Measurements from ENCODE around the gene IER3. TPM values are rescaled to one million over a fixed set of nuclear protein-coding genes. Genes with fewer than 3 reads are reported as not detected.

Gene IER3, protein sequence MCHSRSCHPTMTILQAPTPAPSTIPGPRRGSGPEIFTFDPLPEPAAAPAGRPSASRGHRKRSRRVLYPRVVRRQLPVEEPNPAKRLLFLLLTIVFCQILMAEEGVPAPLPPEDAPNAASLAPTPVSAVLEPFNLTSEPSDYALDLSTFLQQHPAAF
- polyA plus RNA-seq (2013, experiment 1 of 2) = 11.0 TPM
- polyA plus RNA-seq (2013, experiment 2 of 2) = 10.9 TPM

DNA sequence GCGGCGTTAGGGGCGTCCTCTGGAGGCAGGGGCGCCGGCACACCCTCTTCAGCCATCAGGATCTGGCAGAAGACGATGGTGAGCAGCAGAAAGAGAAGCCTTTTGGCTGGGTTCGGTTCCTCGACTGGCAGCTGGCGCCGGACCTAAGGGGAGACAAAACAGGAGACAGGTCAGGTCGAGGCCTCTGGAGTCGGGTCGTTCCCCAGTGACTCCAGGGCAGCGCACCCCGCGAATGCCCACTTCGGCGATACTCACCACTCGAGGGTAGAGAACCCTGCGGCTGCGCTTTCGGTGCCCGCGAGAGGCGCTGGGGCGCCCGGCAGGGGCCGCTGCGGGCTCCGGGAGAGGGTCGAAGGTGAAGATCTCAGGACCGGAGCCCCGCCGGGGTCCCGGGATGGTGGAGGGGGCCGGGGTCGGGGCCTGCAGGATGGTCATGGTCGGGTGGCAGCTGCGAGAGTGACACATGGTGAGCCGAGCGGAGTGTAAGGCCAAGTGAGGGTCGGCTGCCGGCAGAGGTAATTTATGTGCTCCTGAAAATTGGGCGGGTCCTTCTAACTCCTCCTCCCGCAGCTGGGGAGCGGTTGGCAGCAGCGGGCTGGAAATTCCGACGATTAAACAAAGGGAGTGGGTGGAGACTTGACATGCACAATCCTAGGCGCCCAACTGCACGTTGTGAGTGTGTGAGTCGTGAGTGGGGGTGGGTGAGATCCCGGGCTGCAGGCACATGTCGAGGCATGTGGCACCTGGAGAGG is at the start of gene IER3:
TSS of gene IER3 (minus strand) at position 494 of the 752 bp plus-strand sequence. CDS start at position 465, 29 bp downstream.
- H3K9ac ChIP-seq (ENCODE audit: low read depth, low read length, poor library complexity) = peak within 1 kb of the TSS; percentile 68
- H3K27ac ChIP-seq (replicated peaks; ENCODE audit: low read length) = no peak within 1 kb of the TSS
- peak within 1 kb of the TSS; percentile 80 for H2AFZ ChIP-seq (ENCODE audit: low read length)

DNA sequence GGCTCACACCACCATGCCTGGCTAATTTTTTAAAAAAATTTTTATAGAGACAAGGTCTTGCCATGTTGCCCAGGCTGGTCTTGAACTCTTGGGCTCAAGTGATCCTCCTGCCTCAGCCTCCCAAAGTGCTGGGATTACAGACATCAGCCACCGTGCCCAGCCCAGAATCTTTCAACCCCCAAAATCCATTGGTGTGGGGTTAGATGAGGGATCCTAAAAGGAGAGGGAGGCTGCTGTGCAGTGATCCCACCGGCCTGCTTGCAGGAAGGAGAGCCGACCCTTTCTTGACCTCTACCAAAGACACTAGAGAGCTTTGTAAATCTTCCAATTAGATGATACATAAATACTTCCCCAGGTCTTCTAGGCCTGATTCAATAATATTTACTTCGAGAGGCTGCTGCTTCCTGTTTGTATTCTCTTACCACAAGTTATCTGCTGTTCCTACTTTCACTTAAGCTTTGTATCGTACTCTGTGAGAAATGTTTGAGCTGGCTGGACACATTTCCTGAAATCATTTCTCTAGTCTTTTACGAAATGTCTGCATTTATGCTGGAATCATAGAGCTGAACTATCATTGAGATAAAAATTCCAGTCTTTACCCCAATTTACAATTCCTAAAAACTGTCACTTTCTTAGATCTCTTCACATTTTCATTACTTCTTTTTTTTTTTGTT is 49.3 kb upstream of the IER3 start:
- no peak overlapping the region for H3K18ac ChIP-seq (ENCODE audit: low read length)
- no peak overlapping the region for H2BK5ac ChIP-seq (ENCODE audit: low read length)
- H2BK15ac ChIP-seq (ENCODE audit: low read length) = no peak overlapping the region
- WGBS, 2 donors (ENCODE audit: extremely low coverage in 2 of 2, insufficient read length in 2 of 2, insufficient replicate concordance in 1 of 2) = no CpG with 5 or more reads among the region's 6 CpGs
- no peak overlapping the region for H3K4me2 ChIP-seq (ENCODE audit: insufficient read depth, low read length, poor library complexity, severe bottlenecking)
- peaks cover 0 to 6% of the 10 kb centered on the region in 2 donors for H3K4me1 ChIP-seq (ENCODE audit: control insufficient read depth in 2 of 2, insufficient read depth in 1 of 2, low read depth in 1 of 2, low read length in 2 of 2)
- DNase-seq (ENCODE audit: low spot score) = no peak
- no peaks in the 10 kb centered on the region for H3K9me3 ChIP-seq (replicated peaks in 1 of 2; ENCODE audit: control insufficient read depth in 2 of 2, insufficient read depth in 1 of 2, low read depth in 1 of 2, low read length in 2 of 2)
- no peak overlapping the region for H2AK5ac ChIP-seq (ENCODE audit: low read depth, low read length)
- no peaks in the 10 kb centered on the region for H3K27me3 ChIP-seq (ENCODE audit: control insufficient read depth in 3 of 3, insufficient read depth in 3 of 3, low read depth in 1 of 3, low read length in 3 of 3)
- no peaks in the 10 kb centered on the region for H3K79me1 ChIP-seq (ENCODE audit: low read depth, low read length)
- H2BK12ac ChIP-seq (ENCODE audit: low read length) = no peak overlapping the region
- no peak overlapping the region for H4K91ac ChIP-seq (ENCODE audit: low read depth, low read length, poor library complexity)
- H3K9ac ChIP-seq (ENCODE audit: low read depth, low read length, poor library complexity) = no peak overlapping the region
- no peak overlapping the region for H3K14ac ChIP-seq (ENCODE audit: low read length)
- no peak overlapping the region for H3K27ac ChIP-seq (replicated peaks; ENCODE audit: low read length)
- H2AFZ ChIP-seq (ENCODE audit: low read length) = peak overlapping the region; percentile 65
- H3K4ac ChIP-seq (ENCODE audit: low read length) = no peak overlapping the region
- no peak overlapping the region for H2BK120ac ChIP-seq (ENCODE audit: low read depth, low read length)
- H3K4me3 ChIP-seq (ENCODE audit: low read length in 2 of 2) = no peak overlapping the region
- no peak overlapping the region for H4K8ac ChIP-seq (ENCODE audit: low read depth, low read length)
- no peak overlapping the region for H3K23ac ChIP-seq (ENCODE audit: low read depth, low read length, poor library complexity)
- no peaks in the 10 kb centered on the region for H3K36me3 ChIP-seq (replicated peaks in 1 of 2; ENCODE audit: control insufficient read depth in 2 of 2, insufficient read depth in 2 of 2, low read length in 2 of 2)

More for the DNA sequence above, at the start of gene IER3:
- WGBS, 2 donors (ENCODE audit: extremely low coverage in 2 of 2, insufficient read length in 2 of 2, insufficient replicate concordance in 1 of 2) = no CpG with 5 or more reads among the region's 54 CpGs
- Histone ChIP-seq H3K4me2 (ENCODE audit: insufficient read depth, low read length, poor library complexity, severe bottlenecking) (peak within 1 kb of the TSS; percentile 79), H3K18ac (ENCODE audit: low read length) (peak within 1 kb of the TSS; percentile 82), H2BK5ac (ENCODE audit: low read length) (peak within 1 kb of the TSS; percentile 62), H2BK15ac (ENCODE audit: low read length) (peak within 1 kb of the TSS; percentile 81), H4K91ac (ENCODE audit: low read depth, low read length, poor library complexity) (no peak within 1 kb of the TSS), H3K79me1 (ENCODE audit: low read depth, low read length) (peaks cover 4% of the 10 kb centered on the region), H3K23ac (ENCODE audit: low read depth, low read length, poor library complexity) (peak within 1 kb of the TSS; percentile 100), H3K4ac (ENCODE audit: low read length) (no peak within 1 kb of the TSS), H3K4me3 (ENCODE audit: low read length in 2 of 2) (peak within 1 kb of the TSS; percentile 90 to 99), H2BK12ac (ENCODE audit: low read length) (no peak within 1 kb of the TSS), H2AK5ac (ENCODE audit: low read depth, low read length) (peak within 1 kb of the TSS; percentile 88), H4K8ac (ENCODE audit: low read depth, low read length) (no peak within 1 kb of the TSS), H3K27me3 (ENCODE audit: control insufficient read depth in 3 of 3, insufficient read depth in 3 of 3, low read depth in 1 of 3, low read length in 3 of 3) (peaks cover 0 to 13% (median 2%) of the 10 kb centered on the region in 3 experiments), H2BK120ac (ENCODE audit: low read depth, low read length) (no peak within 1 kb of the TSS), H3K9me3 (replicated peaks in 1 of 2; ENCODE audit: control insufficient read depth in 2 of 2, insufficient read depth in 1 of 2, low read depth in 1 of 2, low read length in 2 of 2) (no peaks in the 10 kb centered on the region), H3K36me3 (replicated peaks in 1 of 2; ENCODE audit: control insufficient read depth in 2 of 2, insufficient read depth in 2 of 2, low read length in 2 of 2) (peaks cover 12 to 25% of the 10 kb centered on the region in 2 donors), H3K14ac (ENCODE audit: low read length) (no peak within 1 kb of the TSS), H3K4me1 (ENCODE audit: control insufficient read depth in 2 of 2, insufficient read depth in 1 of 2, low read depth in 1 of 2, low read length in 2 of 2) (peaks cover 10 to 15% of the 10 kb centered on the region in 2 donors)
- peak; percentile 70 for DNase-seq (ENCODE audit: low spot score)

GRCh38 chr6:30792786-30793185 is 48.4 kb upstream of the IER3 start:
- Histone ChIP-seq H2AK5ac (ENCODE audit: low read depth, low read length) (no peak overlapping the region), H4K8ac (ENCODE audit: low read depth, low read length) (no peak overlapping the region), H3K18ac (ENCODE audit: low read length) (no peak overlapping the region), H3K36me3 (replicated peaks in 1 of 2; ENCODE audit: control insufficient read depth in 2 of 2, insufficient read depth in 2 of 2, low read length in 2 of 2) (no peaks in the 10 kb centered on the region), H3K79me1 (ENCODE audit: low read depth, low read length) (no peaks in the 10 kb centered on the region), H2BK5ac (ENCODE audit: low read length) (no peak overlapping the region), H2BK120ac (ENCODE audit: low read depth, low read length) (no peak overlapping the region), H3K9ac (ENCODE audit: low read depth, low read length, poor library complexity) (no peak overlapping the region), H3K4ac (ENCODE audit: low read length) (no peak overlapping the region), H3K4me2 (ENCODE audit: insufficient read depth, low read length, poor library complexity, severe bottlenecking) (no peak overlapping the region), H3K27me3 (ENCODE audit: control insufficient read depth in 3 of 3, insufficient read depth in 3 of 3, low read depth in 1 of 3, low read length in 3 of 3) (no peaks in the 10 kb centered on the region), H2BK12ac (ENCODE audit: low read length) (no peak overlapping the region), H3K23ac (ENCODE audit: low read depth, low read length, poor library complexity) (no peak overlapping the region), H3K27ac (replicated peaks; ENCODE audit: low read length) (no peak overlapping the region), H3K4me3 (ENCODE audit: low read length in 2 of 2) (no peak overlapping the region), H2AFZ (ENCODE audit: low read length) (no peak overlapping the region), H3K9me3 (replicated peaks in 1 of 2; ENCODE audit: control insufficient read depth in 2 of 2, insufficient read depth in 1 of 2, low read depth in 1 of 2, low read length in 2 of 2) (no peaks in the 10 kb centered on the region), H4K91ac (ENCODE audit: low read depth, low read length, poor library complexity) (no peak overlapping the region), H3K14ac (ENCODE audit: low read length) (no peak overlapping the region), H2BK15ac (ENCODE audit: low read length) (no peak overlapping the region), H3K4me1 (ENCODE audit: control insufficient read depth in 2 of 2, insufficient read depth in 1 of 2, low read depth in 1 of 2, low read length in 2 of 2) (peaks cover 0 to 6% of the 10 kb centered on the region in 2 donors)
- WGBS, 2 donors (ENCODE audit: extremely low coverage in 2 of 2, insufficient read length in 2 of 2, insufficient replicate concordance in 1 of 2) = no CpG with 5 or more reads among the region's 2 CpGs
- no peak for DNase-seq (ENCODE audit: low spot score)
